ENCODE results near the gene BSN.

Gene BSN

GRCh38 chr3:49674497-49674983, 120.3 kb downstream of the BSN start:
- Histone ChIP-seq H3K9ac (ENCODE audit: low read depth, low read length) (peak overlapping the region; percentile 92), H3K79me2 (ENCODE audit: insufficient read depth, low read length) (peaks cover 28% of the 10 kb centered on the region), H3K4me2 (ENCODE audit: insufficient read depth, low read length) (peak overlapping the region; percentile 99), H4K20me1 (ENCODE audit: insufficient read depth, low read length) (peaks cover 16% of the 10 kb centered on the region; the same call in 1 of the 2 replicates), H2AFZ (ENCODE audit: low read depth, low read length) (peak overlapping the region; percentile 83), H3K4me3 (ENCODE audit: low read depth in 1 of 2, low read length in 2 of 2) (peak overlapping the region; percentile 72 to 97; a peak in 3 of 4 replicates), H3K27me3 (ENCODE audit: insufficient read depth, low read length, poor library complexity) (no peaks in the 10 kb centered on the region), H3K36me3 (ENCODE audit: insufficient read depth, low read length) (peaks cover 45% of the 10 kb centered on the region), H3K27ac (ENCODE audit: low read length) (peak overlapping the region; percentile 87), H3K9me3 (ENCODE audit: insufficient read depth, low read length, severe bottlenecking) (no peaks in the 10 kb centered on the region), H3K4me1 (ENCODE audit: insufficient read depth, low read length) (peaks cover 34% of the 10 kb centered on the region)
- ATAC-seq (ENCODE audit: insufficient read depth, low read depth) = peak; percentile 4
- TF ChIP-seq EZH2 (IDR thresholded peaks at IDR 0.05; ENCODE audit: borderline replicate concordance, low read depth, low read length, severe bottlenecking) (no peak), CTCF (IDR thresholded peaks at IDR 0.05; ENCODE audit: borderline replicate concordance, extremely low read depth, low read length, poor library complexity, severe bottlenecking) (no peak)
- DNase-seq = peak; percentile 45

GRCh38 chr3:49675912-49676311, 121.6 kb downstream of the BSN start:
- DNase-seq (no peak), ATAC-seq (ENCODE audit: insufficient read depth, low read depth) (no peak)
- H2AFZ ChIP-seq (ENCODE audit: low read depth, low read length) = no peak overlapping the region
- H3K27ac ChIP-seq (ENCODE audit: low read length) = no peak overlapping the region
- H3K9me3 ChIP-seq (ENCODE audit: insufficient read depth, low read length, severe bottlenecking) = no peaks in the 10 kb centered on the region
- H3K36me3 ChIP-seq (ENCODE audit: insufficient read depth, low read length) = peaks cover 59% of the 10 kb centered on the region
- H3K4me1 ChIP-seq (ENCODE audit: insufficient read depth, low read length) = peaks cover 34% of the 10 kb centered on the region
- H3K79me2 ChIP-seq (ENCODE audit: insufficient read depth, low read length) = peaks cover 28% of the 10 kb centered on the region
- peak overlapping the region; percentile 99 for H3K4me2 ChIP-seq (ENCODE audit: insufficient read depth, low read length)
- TF ChIP-seq EZH2 (IDR thresholded peaks at IDR 0.05; ENCODE audit: borderline replicate concordance, low read depth, low read length, severe bottlenecking) (no peak), CTCF (IDR thresholded peaks at IDR 0.05; ENCODE audit: borderline replicate concordance, extremely low read depth, low read length, poor library complexity, severe bottlenecking) (no peak)
- H4K20me1 ChIP-seq (ENCODE audit: insufficient read depth, low read length) = peaks cover 16% of the 10 kb centered on the region
- H3K4me3 ChIP-seq (ENCODE audit: low read depth in 1 of 2, low read length in 2 of 2) = peak overlapping the region in 1 of 2 experiments; percentile 15; a peak in 1 of 4 replicates
- H3K9ac ChIP-seq (ENCODE audit: low read depth, low read length) = peak overlapping the region; percentile 92; the same call in 1 of the 2 replicates
- H3K27me3 ChIP-seq (ENCODE audit: insufficient read depth, low read length, poor library complexity) = no peaks in the 10 kb centered on the region

GRCh38 chr3:49680493-49681231, 126.4 kb downstream of the BSN start:
- no peak overlapping the region for H3K9ac ChIP-seq (ENCODE audit: low read depth, low read length)
- H3K36me3 ChIP-seq (ENCODE audit: insufficient read depth, low read length) = peaks cover 88% of the 10 kb centered on the region
- H3K4me3 ChIP-seq (ENCODE audit: low read depth in 1 of 2, low read length in 2 of 2) = no peak overlapping the region
- DNase-seq = no peak
- TF ChIP-seq EZH2 (IDR thresholded peaks at IDR 0.05; ENCODE audit: borderline replicate concordance, low read depth, low read length, severe bottlenecking) (no peak), CTCF (IDR thresholded peaks at IDR 0.05; ENCODE audit: borderline replicate concordance, extremely low read depth, low read length, poor library complexity, severe bottlenecking) (no peak)
- no peak overlapping the region for H3K4me2 ChIP-seq (ENCODE audit: insufficient read depth, low read length)
- no peaks in the 10 kb centered on the region for H3K9me3 ChIP-seq (ENCODE audit: insufficient read depth, low read length, severe bottlenecking)
- H2AFZ ChIP-seq (ENCODE audit: low read depth, low read length) = no peak overlapping the region
- H3K27me3 ChIP-seq (ENCODE audit: insufficient read depth, low read length, poor library complexity) = no peaks in the 10 kb centered on the region
- peaks cover 7% of the 10 kb centered on the region; the same call in 1 of the 2 replicates for H3K79me2 ChIP-seq (ENCODE audit: insufficient read depth, low read length)
- no peak for ATAC-seq (ENCODE audit: insufficient read depth, low read depth)
- no peak overlapping the region for H3K27ac ChIP-seq (ENCODE audit: low read length)
- peaks cover 8% of the 10 kb centered on the region for H3K4me1 ChIP-seq (ENCODE audit: insufficient read depth, low read length)
- H4K20me1 ChIP-seq (ENCODE audit: insufficient read depth, low read length) = peaks cover 5% of the 10 kb centered on the region

All from DND-41 (cell line).